ENCODE data around the gene HSD17B7.
"Not testable (repeated sequence)": the region's sequence is repeated elsewhere in the genome, so short reads cannot be mapped to it uniquely, and the experiment has no call there.

The HSD17B7 gene

GRCh38 chr1:162812357-162812756, 21.9 kb downstream of the HSD17B7 start:
- DNase-seq = not testable (repeated sequence)

GRCh38 chr1:162818136-162818535, 27.6 kb downstream of the HSD17B7 start:
- DNase-seq = not testable (repeated sequence)

GRCh38 chr1:162818666-162819065, 28.2 kb downstream of the HSD17B7 start:
- not testable (repeated sequence) for DNase-seq

GRCh38 chr1:162822391-162823200, 32.1 kb downstream of the HSD17B7 start:
- DNase-seq = no peak

GRCh38 chr1:162823231-162823630, 32.7 kb downstream of the HSD17B7 start:
- peak; percentile 8 for DNase-seq

- no peak for DNase-seq
Measured at GRCh38 chr1:162823771-162824525, 33.4 kb downstream of the HSD17B7 start.

- no peak for DNase-seq
Measured at GRCh38 chr1:162829268-162829667, 38.8 kb downstream of the HSD17B7 start.

- no peak for DNase-seq
Measured at GRCh38 chr1:162832470-162832869, 42.0 kb downstream of the HSD17B7 start.

- no peak for DNase-seq
Measured at GRCh38 chr1:162835157-162835899, 44.8 kb downstream of the HSD17B7 start.

- no peak for DNase-seq
Measured at GRCh38 chr1:162838863-162839262, 48.4 kb downstream of the HSD17B7 start.

GRCh38 chr1:162840250-162840839, 49.8 kb downstream of the HSD17B7 start:
- DNase-seq = no peak

GRCh38 chr1:162844153-162844552, 53.7 kb downstream of the HSD17B7 start:
- DNase-seq = no peak

GRCh38 chr1:162846256-162847212, 56.0 kb downstream of the HSD17B7 start:
- DNase-seq = no peak

- peak; percentile 84 for DNase-seq
Measured at GRCh38 chr1:162847839-162848453, 57.4 kb downstream of the HSD17B7 start.

- no peak for DNase-seq
Measured at GRCh38 chr1:162849711-162850110, 59.2 kb downstream of the HSD17B7 start.

GRCh38 chr1:162851341-162851740, 60.8 kb downstream of the HSD17B7 start:
- no peak for DNase-seq

- DNase-seq = peak; percentile 54
Measured at GRCh38 chr1:162854245-162854882, 63.9 kb downstream of the HSD17B7 start.

GRCh38 chr1:162855461-162856150, 65.1 kb downstream of the HSD17B7 start:
- no peak for DNase-seq

- no peak for DNase-seq
Measured at GRCh38 chr1:162856260-162856659, 65.8 kb downstream of the HSD17B7 start.

GRCh38 chr1:162857850-162858249, 67.3 kb downstream of the HSD17B7 start:
- DNase-seq = no peak
